Peyer's patch (tissue), 4 donors: Measurements from ENCODE around the gene UBE2L6. TPM values are rescaled to one million over a fixed set of nuclear protein-coding genes. Genes with fewer than 3 reads are reported as not detected.
A peak's percentile ranks its signal among the peaks of the same experiment; 100 is the strongest.

Experiments used
- DNase-seq, 3 donors: peaks; one replicate each; pipeline ENCODE4 v3.0.0-alpha.2; 2017 to 2019
- H3K27ac ChIP-seq, 4 donors: fragments of 200-600 bp; sonication (generic); one replicate each; pipeline ENCODE4 v1.5.1; 2016 to 2019
- H3K27me3 ChIP-seq, 2 donors: fragments of 200-600 bp; sonication (generic); one replicate each; pipeline ENCODE4 v1.5.1; 2019
- H3K36me3 ChIP-seq, 3 donors: fragments of 200-600 bp; sonication (generic); one replicate each; pipeline ENCODE4 v1.5.1; 2016 to 2019
- H3K4me1 ChIP-seq, 4 donors: fragments of 200-600 bp; sonication (generic); one replicate each; pipeline ENCODE4 v1.5.1; 2016 to 2019
- H3K4me3 ChIP-seq, 4 donors: fragments of 200-600 bp; sonication (generic); 1 replicate in 3 of 4; 2 replicates in 1 of 4; pipeline ENCODE4 v1.5.1; 2016 to 2019; ENCODE audit warnings: mild to moderate bottlenecking in 1 of 4
- H3K9me3 ChIP-seq, 4 donors: fragments of 200-600 bp; sonication (generic); one replicate each; pipeline ENCODE4 v1.5.1; 2016 to 2019; ENCODE audit warnings: mild to moderate bottlenecking in 1 of 4
- CTCF ChIP-seq, 6 experiments: fragments of 450-650 bp in 4 of 6; fragments of 200-600 bp in 2 of 6; sonication (generic) in 1 of 6; IDR thresholded peaks; one replicate each; pipeline ENCODE4 v1.5.1; 2017 to 2019; ENCODE audit warnings: antibody characterized with exemption in 6 of 6, mild to moderate bottlenecking in 3 of 6, moderate library complexity in 1 of 6
- POLR2A ChIP-seq, 2 donors: fragments of 450-650 bp; IDR thresholded peaks; one replicate each; pipeline ENCODE4 v1.5.1; 2017; ENCODE audit warnings: antibody characterized with exemption in 2 of 2, mild to moderate bottlenecking in 2 of 2, moderate library complexity in 2 of 2
- total RNA-seq, 4 donors: library from RNA; depleted of rRNA; stranded (reverse); fragments of >200 nt; gene quantifications; one replicate each; pipeline ENCODE4 v1.1.0, GENCODE V29; 2016

The UBE2L6 gene
- total RNA-seq, 4 donors from 2014 or later = 15.6 to 66.0 (median 25.1) TPM

GRCh38 chr11:57566905-57567514 is 462 bp downstream of the UBE2L6 start:
- Histone ChIP-seq H3K4me3 (peak overlapping the region; percentile 61 to 97 (median 80)), H3K27ac (peak overlapping the region; percentile 87 to 95 (median 91)), H3K4me1 (peaks cover 0 to 13% (median 6%) of the 10 kb centered on the region in 4 donors), H3K27me3 (no peaks in the 10 kb centered on the region), H3K9me3 (no peaks in the 10 kb centered on the region), H3K36me3 (no peaks in the 10 kb centered on the region)
- peak in 2 of 3 donors; percentile 42 to 56 for DNase-seq
- no peak for TF ChIP-seq POLR2A (IDR thresholded peaks at IDR 0.05)
- TF ChIP-seq CTCF (IDR thresholded peaks at IDR 0.05) = no peak

GRCh38 chr11:57566005-57566904 is 1.2 kb downstream of the UBE2L6 start:
- no peaks in the 10 kb centered on the region for H3K36me3 ChIP-seq
- H3K4me1 ChIP-seq = peaks cover 0 to 18% (median 6%) of the 10 kb centered on the region in 4 donors
- H3K9me3 ChIP-seq = no peaks in the 10 kb centered on the region
- DNase-seq = peak in 2 of 3 donors; percentile 55 to 72
- peak overlapping the region; percentile 61 to 97 (median 80) for H3K4me3 ChIP-seq
- no peaks in the 10 kb centered on the region for H3K27me3 ChIP-seq
- peak overlapping the region; percentile 87 to 95 (median 91) for H3K27ac ChIP-seq
- no peak for TF ChIP-seq CTCF (IDR thresholded peaks at IDR 0.05)
- no peak for TF ChIP-seq POLR2A (IDR thresholded peaks at IDR 0.05)

GRCh38 chr11:57562596-57562995 is 4.9 kb downstream of the UBE2L6 start:
- DNase-seq = no peak
- no peak overlapping the region for H3K27ac ChIP-seq
- no peaks in the 10 kb centered on the region for H3K27me3 ChIP-seq
- no peak for TF ChIP-seq POLR2A (IDR thresholded peaks at IDR 0.05)
- H3K9me3 ChIP-seq = no peaks in the 10 kb centered on the region
- H3K36me3 ChIP-seq = peaks cover 0 to 19% (median 0%) of the 10 kb centered on the region in 3 donors
- no peak overlapping the region for H3K4me3 ChIP-seq
- H3K4me1 ChIP-seq = peaks cover 0 to 18% (median 6%) of the 10 kb centered on the region in 4 donors

- Histone ChIP-seq H3K27ac (no peak overlapping the region), H3K9me3 (no peaks in the 10 kb centered on the region), H3K4me1 (peaks cover 0 to 4% (median 0%) of the 10 kb centered on the region in 4 donors), H3K27me3 (no peaks in the 10 kb centered on the region), H3K36me3 (peaks cover 0 to 40% (median 0%) of the 10 kb centered on the region in 3 donors), H3K4me3 (no peak overlapping the region)
- TF ChIP-seq CTCF (IDR thresholded peaks at IDR 0.05) (no peak), POLR2A (IDR thresholded peaks at IDR 0.05) (no peak)
- no peak for DNase-seq
These were observed 7.3 kb downstream of the UBE2L6 start for GRCh38 chr11:57560146-57560545.

- peaks cover 0 to 78% (median 0%) of the 10 kb centered on the region in 3 donors for H3K36me3 ChIP-seq
- no peak overlapping the region for H3K4me3 ChIP-seq
- no peak overlapping the region for H3K27ac ChIP-seq
- TF ChIP-seq POLR2A (IDR thresholded peaks at IDR 0.05) (no peak), CTCF (IDR thresholded peaks at IDR 0.05) (no peak)
- no peaks in the 10 kb centered on the region for H3K9me3 ChIP-seq
- no peaks in the 10 kb centered on the region for H3K27me3 ChIP-seq
- H3K4me1 ChIP-seq = no peaks in the 10 kb centered on the region
- DNase-seq = no peak
These were observed 11.4 kb downstream of the UBE2L6 start for GRCh38 chr11:57556041-57556440.

- Histone ChIP-seq H3K4me1 (no peaks in the 10 kb centered on the region), H3K36me3 (peaks cover 0 to 84% (median 0%) of the 10 kb centered on the region in 3 donors)
These were observed 12.1 kb downstream of the UBE2L6 start for GRCh38 chr11:57555393-57555792.

More at GRCh38 chr11:57555393-57555792, 12.1 kb downstream of the UBE2L6 start:
- Histone ChIP-seq H3K9me3 (no peaks in the 10 kb centered on the region), H3K27ac (no peak overlapping the region), H3K27me3 (no peaks in the 10 kb centered on the region), H3K4me3 (no peak overlapping the region)
- no peak for DNase-seq
- TF ChIP-seq POLR2A (IDR thresholded peaks at IDR 0.05) = no peak
- TF ChIP-seq CTCF (IDR thresholded peaks at IDR 0.05) = no peak
